Measurements from ENCODE around the gene BECN2.
"Not testable (repeated sequence)": the region's sequence is repeated elsewhere in the genome, so short reads cannot be mapped to it uniquely, and the experiment has no call there.

The BECN2 gene

GRCh38 chr1:241979071-241979470, 21.5 kb downstream of the BECN2 start:
- DNase-seq (ENCODE audit: low read depth): no peak

DNA sequence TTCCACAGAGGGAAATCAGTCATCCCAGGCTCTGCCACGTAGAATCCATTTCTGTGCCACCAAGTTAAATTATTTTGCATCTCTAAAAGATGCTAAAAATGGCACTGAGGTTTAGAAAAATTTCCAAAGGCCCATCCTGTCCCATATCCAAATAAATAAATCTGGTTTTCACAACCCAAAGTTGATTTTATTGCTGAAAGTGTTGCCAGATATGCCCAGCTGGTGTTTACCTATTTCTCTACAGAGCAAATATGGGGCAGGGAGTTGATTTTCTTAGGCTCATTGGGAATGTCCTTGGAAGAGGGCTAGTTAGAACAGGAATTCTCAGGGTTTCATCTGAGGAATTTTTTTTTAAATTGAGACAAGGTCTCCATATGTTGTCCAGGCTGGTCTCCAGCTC, 22.4 kb downstream of the BECN2 start:
- no peak for DNase-seq (ENCODE audit: low read depth)

DNA sequence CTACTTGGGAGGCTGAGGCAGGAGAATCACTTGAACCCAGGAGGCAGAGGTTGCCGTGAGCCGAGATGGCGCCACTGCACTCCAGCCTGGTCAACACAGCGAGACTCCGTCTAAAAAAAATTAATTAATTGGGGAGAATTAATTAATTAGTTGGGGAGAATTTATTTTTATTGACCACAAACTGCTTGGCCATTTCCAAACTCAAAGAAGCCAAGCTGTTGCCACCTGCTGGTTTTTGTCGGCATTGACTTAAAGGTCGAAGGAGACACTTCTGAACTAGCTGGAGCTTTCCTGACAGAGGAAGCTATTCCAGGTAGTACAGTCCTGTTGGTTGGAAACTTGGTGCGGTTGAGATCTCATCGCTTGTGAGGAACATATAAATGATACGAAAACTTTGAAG, 28.2 kb downstream of the BECN2 start:
- no peak for DNase-seq (ENCODE audit: low read depth)

GRCh38 chr1:241988389-241988930, 30.9 kb downstream of the BECN2 start:
- not testable (repeated sequence) for DNase-seq (ENCODE audit: low read depth)

DNA sequence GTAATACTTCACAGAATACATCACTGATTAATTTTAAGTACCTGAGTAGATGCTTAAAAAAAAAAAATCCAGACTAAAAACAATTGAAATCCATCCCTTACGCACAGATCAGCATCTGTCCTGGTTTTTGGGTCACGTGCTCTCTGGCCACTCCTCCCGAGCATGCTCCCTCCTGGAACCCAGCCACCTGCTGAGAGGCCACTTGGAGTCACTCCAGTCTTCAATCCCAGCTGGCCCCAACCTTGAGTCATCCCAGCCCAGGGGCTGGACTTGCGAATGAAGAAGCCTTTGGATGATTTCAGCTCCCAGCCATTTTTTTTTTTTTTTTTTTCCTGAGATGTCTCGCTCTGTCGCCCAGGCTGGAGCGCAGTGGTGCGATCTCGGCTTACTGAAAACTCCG, 32.5 kb downstream of the BECN2 start:
- DNase-seq (ENCODE audit: low read depth): no peak

DNA sequence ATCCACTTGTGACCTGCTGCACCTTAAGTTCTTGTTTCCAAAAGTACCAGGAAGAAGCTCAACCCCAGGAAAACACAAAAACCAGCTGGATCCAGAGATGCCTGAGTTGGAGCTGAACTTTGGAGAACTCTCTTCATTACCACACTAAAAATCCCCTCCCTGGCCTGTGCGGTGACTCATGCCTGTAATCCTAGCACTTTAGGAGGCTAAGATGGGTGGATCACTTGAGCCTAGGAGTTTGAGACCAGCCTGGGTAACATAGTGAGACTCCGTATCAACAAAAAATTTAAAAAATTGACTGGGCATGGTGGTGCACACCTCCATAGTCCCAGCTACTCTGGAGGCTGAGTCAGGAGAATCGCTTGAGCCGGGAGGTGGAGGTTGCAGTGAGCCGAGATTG, 35.2 kb downstream of the BECN2 start:
- no peak for DNase-seq (ENCODE audit: low read depth)

DNA sequence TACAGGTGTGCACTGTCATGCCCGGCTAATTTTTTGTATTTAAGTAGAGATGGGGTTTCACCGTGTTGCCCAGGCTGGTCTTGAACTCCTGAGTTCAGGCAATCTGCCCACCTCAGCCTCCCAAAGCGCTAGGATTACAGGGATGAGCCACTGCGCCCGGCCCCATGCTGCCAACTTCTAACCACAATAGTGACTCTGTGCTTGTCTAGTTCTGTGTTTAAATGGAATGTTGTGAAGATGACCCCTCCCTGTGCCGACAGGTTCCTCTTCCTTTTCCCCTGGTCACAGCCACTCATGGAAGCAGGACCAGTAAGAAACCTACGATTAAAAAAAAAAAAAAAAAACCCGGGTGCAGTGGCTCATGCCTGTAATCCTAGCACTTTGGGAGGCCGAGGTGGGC, 36.6 kb downstream of the BECN2 start:
- DNase-seq (ENCODE audit: low read depth): no peak

DNA sequence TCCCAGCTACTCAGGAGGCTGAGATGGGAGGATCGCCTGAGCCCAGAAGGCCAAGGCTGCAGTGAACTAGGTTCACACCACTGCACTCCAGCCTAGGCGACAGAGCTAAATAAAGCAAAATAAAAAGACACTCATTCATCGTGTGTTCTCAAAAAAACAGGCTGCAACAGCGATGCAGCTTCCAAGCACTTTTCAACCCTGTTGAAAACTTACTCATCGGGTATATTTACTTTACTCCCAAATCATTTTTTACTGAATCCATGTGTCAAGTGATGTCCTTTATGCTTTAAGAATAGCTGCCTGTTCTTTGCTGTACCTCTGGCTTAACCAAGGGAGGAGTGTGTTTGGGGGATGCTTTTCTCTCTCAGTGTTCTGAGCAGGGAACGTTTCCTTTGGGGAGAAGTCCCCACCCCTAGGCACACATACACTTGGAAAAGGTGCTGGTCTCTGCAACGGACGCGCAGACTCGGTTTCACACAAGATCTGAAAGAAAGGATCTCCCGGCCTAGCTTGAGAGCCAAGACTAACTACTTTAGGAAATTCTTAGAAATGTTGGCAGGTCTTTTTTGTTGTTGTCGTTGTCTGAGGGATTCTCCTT, 39.9 kb downstream of the BECN2 start:
- DNase-seq (ENCODE audit: low read depth): no peak

- DNase-seq (ENCODE audit: low read depth): peak; percentile 8
Measured at GRCh38 chr1:241998412-241998921, 40.9 kb downstream of the BECN2 start.

- DNase-seq (ENCODE audit: low read depth): no peak
Measured at GRCh38 chr1:241999026-241999425, 41.5 kb downstream of the BECN2 start, which contains the start of gene MAP1LC3C. Gene MAP1LC3C, minus strand, starts transcription at chr1:241999098. Its CDS starts 90 bp downstream, at chr1:241999008.

- no peak for DNase-seq (ENCODE audit: low read depth)
Measured at GRCh38 chr1:242000434-242000833, 42.9 kb downstream of the BECN2 start.

- no peak for DNase-seq (ENCODE audit: low read depth)
Measured at GRCh38 chr1:242002072-242002471, 44.5 kb downstream of the BECN2 start.

DNA sequence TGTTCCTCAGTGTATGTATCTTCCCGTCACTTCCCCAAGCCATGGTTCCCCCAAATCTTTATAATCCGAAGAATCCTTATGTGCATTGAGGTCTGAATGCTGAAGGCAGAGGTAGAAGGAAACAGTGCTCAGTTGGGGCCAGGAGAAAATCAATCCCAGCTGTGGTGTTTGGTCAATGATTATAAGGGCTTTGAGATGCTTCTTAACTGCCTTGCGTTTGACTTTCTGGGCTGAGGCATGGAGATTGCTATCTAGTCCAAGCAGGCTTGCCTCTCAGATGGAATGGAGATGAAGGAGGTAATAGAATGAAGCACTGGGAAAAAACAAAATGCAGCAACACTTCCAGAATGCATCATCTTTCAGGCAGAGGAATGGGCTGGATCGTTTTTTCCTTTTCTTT, 44.9 kb downstream of the BECN2 start:
- DNase-seq (ENCODE audit: low read depth): no peak

- no peak for DNase-seq (ENCODE audit: low read depth)
Measured at GRCh38 chr1:242004751-242005495, 47.4 kb downstream of the BECN2 start.

DNA sequence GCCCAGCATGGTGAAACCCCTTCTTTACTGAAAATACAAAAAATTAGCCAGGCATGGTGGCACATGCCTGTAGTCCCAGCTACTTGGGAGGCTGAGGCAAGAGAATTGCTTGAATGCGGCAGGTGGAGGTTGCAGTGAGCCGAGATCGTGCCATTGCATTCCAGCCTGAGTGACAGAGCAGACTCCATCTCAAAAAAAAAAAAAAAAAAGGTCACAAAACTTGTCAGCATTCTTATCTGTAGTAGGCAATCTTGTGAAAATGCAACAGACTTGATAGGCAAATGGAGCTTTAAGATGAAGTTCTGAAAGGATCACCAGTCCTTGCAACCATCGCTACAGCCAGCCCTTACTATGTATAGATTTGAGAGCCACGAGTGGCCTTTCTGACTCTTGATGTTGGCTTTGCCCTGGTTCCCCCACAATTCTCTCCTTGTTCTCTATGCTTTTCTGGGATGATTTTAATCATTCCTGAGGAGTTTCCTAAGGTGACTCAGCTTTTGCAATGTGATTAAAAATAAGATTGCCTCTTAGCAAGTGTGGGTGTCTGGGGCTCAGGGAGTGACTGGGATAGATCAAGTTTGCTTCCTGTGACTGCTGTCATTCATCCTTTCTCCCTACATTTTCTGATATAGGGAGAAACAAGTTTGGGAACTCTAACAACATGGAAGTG, 48.4 kb downstream of the BECN2 start:
- no peak for DNase-seq (ENCODE audit: low read depth)

GRCh38 chr1:242006976-242007375, 49.4 kb downstream of the BECN2 start:
- DNase-seq (ENCODE audit: low read depth): no peak

All from stimulated activated CD8-positive, alpha-beta memory T cell treated with anti-CD3 and anti-CD28 coated beads, Interleukin-12 subunit alpha, Interleukin-12 subunit beta, amount 100 ng/mL, for 4 hours (primary cell).